COLO829 (cell line): ENCODE measurements around the gene DUOXA1.
"Not testable (repeated sequence)": the region's sequence is repeated elsewhere in the genome, so short reads cannot be mapped to it uniquely, and the experiment has no call there.

ENCODE experiments used
- DNase-seq: peaks from one replicate; pipeline ENCODE4 v3.0.0; 2012; ENCODE audit warnings: low spot score

DUOXA1 gene

DNA sequence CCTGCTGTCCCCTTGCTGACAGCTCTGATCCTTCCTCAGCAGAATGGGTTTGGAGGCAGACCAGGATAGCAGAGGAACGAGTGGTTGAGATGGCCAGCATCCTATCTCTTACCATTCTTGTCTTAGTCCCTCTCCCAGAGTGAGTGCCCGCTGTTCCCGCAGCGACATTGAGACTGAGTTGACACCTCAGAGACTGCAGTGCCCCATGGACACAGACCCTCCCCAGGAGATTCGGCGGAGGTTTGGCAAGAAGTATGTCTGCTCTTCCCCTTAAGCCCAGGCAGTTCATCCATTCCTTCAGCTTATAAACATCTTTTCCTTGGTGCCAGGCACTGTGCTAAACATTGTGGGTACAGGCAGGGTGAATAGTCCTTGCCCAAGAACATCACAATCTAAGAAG lies 21.3 kb upstream of the DUOXA1 start:
- no peak for DNase-seq

DNA sequence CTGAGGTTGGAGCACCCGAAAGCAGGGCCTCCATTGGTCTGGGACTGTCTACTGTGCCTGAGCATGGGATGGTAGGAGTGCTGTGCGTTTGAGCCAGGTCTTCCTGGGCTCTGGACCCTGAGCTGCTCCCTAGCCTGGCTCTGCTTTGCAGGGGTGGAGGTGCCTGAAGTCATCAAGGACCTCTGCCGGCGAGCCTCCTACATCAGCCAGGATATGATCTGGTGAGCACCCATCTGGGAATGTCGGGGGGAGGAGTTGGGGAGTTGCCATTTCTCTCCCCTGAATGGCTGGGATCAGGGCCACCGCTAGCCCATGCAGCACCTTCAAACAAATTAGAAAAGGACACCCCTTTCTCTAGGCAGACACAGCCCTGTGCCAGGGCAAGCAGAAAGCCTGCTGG lies 20.8 kb upstream of the DUOXA1 start:
- no peak for DNase-seq

DNA sequence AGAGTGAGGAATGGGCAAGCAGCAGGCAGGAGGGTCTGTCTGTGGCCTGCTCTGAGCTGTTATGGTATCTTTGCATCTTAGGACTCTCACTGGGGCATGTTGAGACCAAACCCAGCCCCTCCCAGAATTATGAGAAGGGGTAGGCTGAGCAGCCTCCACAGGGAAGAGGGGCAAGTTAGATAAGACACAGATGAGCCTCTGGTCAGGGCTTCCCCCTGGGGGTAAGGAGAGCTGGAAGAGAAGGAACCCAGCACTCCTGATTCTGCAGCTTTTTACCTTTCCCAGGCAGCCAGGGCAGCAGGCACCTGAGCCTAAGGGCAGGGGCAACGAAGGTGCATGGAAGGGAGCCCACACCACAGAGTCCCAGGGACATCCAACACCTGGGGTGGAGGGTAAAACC lies 19.4 kb upstream of the DUOXA1 start:
- DNase-seq: no peak

DNA sequence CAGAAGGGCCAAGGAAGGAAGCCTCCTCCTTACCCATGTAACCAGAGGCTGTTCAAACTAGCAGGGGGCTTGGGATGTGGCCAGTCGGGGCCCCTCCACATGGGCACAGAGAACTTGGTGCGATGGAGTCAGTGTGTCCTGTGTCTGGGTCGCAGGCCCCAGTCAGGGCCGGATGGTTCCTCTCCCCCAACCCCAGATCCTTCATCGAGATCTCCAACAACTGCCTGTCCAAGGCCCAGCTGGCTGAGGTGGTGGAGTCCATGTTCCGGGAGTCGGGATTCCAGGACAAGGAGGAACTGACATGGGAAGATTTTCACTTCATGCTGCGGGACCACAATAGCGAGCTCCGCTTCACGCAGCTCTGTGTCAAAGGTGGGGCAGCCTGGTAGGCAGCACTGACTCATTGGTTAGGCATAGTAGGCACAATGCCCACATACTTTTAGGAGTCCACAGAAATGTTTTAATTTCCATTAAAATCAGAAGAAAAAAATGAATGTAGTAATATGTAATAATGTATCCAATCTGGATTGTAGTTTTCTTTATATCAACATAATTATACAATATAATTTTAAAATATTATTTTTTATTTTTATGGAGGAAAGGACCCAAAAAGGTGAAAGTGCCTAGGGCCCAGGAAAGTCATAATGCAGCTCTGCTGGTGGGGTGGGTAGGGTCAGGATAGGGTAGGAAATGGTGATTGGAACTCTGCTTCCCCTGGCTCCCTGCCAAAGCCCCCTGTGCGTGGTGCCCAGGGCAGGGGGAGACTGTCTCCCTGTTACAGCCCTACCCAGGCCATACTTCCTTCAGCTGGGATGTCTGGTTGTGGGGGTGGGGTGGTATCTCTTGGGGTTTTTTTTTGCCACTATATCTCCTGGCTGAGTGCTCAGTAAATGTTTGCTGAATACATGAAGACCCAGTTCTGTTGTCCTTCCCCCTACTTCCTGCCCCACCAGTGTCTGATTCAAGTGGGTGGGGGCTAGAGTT lies 18.7 kb upstream of the DUOXA1 start:
- no peak for DNase-seq

DNA sequence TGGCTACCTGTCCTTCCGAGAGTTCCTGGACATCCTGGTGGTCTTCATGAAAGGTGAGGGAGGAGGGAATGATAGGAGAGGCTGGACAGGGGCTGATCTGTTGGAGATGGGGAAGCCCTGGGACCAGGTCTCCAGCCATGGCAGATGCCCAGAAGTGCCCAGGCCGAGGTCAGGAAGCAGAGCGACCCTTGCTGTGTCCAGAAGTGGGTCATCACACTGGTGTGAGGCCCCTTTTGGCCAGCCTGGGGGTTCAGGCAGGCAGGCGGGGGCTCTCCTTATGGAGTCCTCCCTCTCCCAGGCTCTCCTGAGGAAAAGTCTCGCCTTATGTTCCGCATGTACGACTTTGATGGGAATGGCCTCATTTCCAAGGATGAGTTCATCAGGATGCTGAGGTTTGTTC lies 17.9 kb upstream of the DUOXA1 start:
- DNase-seq: no peak

DNA sequence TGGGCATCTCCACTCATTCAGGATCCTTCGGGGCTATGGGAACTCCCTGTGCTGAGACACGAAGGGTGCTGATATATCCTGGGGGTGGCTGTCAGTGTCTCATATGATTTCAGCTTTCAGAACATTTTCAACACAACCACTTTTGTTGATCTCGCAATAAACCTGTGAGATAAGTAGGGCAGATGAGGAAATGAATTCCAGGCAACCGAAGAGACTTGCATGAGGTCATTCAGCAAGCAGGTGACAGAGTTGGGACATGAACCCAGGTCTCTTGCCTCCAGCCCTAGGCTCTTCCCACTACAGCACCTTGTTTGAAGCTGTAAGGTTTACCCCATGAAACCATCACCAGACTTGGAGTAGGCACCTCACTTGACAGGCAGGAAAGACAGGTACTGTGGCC lies 16.7 kb upstream of the DUOXA1 start:
- no peak for DNase-seq

DNA sequence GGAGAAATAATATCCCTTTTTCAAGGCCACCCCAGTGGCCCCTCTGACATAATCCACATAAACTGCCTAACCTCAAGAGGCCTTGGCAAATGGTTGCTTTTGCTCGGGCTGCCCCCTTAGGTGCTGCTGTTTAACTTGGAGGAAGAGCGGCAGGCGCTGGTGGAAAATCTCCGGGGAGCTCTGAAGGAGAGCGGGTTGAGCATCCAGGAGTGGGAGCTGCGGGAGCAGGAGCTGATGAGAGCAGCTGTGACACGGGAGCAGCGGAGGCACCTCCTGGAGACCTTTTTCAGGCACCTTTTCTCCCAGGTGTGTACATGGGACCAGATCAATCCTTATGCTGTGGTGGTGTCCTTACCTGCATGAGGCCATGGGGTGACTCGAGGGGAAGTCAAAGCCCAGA lies 15.1 kb upstream of the DUOXA1 start:
- no peak for DNase-seq

DNA sequence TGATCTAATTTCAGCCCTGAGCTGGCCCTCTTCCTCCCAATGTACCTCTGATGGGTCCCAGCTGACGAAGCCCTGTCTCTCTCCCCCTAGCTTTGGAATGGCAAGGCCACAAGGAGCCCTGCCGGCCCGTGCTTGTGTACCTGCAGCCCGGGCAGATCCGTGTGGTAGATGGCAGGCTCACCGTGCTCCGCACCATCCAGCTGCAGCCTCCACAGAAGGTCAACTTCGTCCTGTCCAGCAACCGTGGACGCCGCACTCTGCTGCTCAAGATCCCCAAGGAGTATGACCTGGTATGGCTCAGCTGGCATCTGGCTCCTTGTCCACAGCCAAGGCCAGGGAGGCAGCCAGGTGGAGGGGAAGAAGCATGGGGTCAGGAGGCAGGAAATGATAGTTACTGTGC lies 14.3 kb upstream of the DUOXA1 start:
- no peak for DNase-seq

DNA sequence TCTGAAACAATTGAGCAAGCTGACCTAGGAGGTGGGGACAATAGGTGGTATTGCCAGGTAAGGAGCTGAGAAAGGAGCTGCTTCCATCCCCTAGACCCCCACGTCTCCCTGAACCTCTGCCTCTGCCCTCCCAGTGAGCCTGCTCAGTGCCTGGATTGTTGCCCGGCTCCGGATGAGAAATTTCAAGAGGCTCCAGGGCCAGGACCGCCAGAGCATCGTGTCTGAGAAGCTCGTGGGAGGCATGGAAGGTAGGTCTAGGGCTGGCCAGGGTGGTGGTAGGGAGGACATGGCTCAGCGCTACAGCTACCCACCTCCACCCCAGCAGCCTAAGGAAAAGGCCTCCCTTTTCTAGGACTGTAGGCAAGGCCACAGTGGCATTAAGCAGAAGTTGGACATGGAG lies 13.4 kb upstream of the DUOXA1 start:
- DNase-seq: no peak

DNA sequence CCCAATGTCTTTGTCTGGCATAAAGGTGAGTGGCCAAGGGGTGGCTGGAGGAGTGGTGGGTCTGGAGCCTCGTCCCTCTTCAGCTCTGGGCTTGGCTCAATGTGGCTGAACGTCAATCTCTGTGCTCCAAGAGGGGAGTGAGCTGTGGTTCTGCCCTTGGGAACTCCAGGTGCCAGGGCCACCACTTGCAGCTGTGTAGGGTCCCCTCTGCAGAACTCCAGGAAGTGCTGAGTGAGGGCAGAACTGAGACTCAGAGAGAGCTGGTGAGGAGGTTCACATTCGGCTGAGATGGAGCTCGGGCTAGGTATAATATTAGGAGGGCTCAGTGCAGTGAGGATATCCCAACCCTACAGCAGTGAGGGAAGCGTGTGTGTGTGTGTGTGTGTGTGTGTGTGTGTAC lies 11.7 kb upstream of the DUOXA1 start:
- no peak for DNase-seq

DNA sequence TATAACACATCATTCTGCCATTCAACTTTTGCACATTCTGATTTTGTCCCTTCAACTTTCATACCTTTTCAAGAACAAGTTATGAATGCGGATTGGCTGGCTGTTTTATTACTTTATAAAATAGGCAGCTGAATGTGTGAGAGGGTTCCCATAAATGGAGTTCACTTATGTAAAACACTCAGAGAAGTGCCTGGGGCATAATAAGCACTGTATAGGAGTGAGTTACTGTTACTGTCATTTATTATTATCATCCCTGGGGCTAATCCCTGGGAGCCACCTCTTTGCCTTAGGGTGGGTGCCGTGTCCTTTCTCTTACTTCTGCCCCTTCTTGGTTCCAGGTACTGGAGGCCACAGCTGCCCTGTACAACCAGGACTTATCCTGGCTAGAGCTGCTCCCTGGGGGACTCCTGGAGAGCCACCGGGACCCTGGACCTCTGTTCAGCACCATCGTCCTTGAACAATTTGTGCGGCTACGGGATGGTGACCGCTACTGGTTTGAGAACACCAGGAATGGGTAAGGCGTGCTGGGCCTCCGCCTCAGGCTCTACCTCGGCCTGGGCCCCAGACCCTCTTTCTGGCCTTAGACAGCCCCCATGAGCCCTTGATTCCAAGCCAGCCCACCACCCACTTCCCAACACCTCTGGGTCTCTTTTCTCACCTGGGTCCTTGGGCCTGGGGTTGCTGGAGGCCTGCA lies 11.0 kb upstream of the DUOXA1 start:
- no peak for DNase-seq

DNA sequence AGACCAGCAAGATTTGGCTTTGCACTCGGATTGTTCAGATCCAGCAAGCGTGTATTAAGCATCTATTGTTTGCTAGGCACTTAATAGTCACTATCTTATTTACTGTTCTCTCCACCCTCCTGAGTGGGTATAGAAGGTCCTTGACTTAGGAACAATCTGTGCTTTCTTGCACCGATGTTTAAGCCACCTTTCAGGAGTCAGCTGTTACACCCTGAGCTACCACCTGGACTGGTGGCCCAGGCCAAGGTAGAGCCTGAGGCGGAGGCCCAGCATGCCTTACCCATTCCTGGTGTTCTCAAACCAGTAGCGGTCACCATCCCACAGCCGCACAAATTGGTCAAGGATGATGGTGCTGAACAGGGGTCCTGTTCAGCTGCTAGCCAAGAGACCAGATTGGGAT lies 10.1 kb upstream of the DUOXA1 start:
- DNase-seq: no peak

DNA sequence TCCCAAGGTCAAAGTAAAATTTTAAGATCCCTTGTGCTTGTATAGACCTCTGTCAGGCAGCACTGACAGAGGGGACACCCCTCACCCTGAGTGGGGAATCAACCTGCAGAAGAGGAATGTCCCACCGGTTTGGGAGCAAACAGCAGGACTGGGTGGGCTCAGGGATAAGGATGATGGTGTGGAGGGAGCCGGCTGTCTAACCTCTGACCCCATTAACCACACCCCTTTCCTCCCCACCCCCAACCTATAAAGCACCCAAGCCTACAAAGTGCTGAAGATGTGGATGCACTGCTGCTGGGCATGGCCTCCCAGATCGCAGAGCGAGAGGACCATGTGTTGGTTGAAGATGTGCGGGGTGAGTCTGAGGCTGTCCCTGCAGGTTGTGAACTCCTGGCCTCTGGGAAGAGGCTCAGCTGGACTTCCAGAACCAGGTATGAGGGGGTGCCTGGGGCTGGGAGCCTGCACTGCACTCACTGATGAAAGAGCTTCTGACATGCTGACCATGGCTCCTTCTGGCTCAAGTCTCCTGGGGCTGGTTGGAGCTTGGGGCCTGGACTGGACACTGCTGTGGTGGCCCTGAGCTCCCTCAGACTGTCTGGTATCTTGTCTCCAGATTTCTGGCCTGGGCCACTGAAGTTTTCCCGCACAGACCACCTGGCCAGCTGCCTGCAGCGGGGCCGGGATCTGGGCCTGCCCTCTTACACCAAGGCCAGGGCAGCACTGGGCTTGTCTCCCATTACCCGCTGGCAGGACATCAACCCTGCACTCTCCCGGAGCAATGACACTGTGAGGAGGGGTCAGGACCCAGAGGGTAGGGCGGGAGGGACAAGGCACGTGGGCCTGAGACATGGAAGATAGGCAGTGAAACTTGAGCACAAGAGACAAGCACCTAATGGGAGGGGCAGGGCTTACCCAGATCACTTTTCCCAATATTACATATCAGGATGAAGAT lies 9.4 kb upstream of the DUOXA1 start:
- DNase-seq: no peak

DNA sequence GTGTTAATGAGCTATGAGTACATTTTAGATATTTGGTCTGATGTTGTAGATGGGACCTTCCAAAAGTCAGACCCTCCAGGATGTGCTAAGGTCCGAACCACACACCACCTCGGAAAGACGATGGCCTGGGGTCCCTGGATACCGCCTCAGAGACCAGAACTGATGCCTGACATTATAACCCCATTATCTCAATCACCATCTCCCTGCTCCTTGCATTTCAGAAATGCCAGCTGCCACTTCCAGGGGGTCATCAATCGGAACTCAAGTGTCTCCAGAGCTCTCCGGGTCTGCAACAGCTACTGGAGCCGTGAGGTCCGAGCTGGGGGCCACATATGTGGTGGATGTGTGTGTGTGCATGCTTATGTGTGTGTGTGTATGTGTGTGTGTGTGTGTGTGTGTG lies 8.0 kb upstream of the DUOXA1 start:
- no peak for DNase-seq

DNA sequence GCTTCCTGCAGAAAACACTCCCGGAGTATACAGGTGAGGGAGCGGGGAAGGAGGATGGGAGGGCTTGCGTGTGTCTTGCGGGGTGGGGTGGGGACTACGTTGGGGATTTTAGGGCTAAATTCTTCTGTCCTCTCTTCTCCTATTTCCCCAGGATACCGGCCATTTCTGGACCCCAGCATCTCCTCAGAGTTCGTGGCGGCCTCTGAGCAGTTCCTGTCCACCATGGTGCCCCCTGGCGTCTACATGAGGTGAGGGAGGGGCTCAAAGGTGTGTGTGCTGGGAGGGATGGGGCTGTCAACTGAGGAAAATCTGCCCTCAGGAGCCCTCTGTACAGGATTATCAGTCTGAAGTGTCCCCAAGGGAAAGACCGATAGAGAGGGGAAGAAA lies 6.7 kb upstream of the DUOXA1 start:
- DNase-seq: no peak

DNA sequence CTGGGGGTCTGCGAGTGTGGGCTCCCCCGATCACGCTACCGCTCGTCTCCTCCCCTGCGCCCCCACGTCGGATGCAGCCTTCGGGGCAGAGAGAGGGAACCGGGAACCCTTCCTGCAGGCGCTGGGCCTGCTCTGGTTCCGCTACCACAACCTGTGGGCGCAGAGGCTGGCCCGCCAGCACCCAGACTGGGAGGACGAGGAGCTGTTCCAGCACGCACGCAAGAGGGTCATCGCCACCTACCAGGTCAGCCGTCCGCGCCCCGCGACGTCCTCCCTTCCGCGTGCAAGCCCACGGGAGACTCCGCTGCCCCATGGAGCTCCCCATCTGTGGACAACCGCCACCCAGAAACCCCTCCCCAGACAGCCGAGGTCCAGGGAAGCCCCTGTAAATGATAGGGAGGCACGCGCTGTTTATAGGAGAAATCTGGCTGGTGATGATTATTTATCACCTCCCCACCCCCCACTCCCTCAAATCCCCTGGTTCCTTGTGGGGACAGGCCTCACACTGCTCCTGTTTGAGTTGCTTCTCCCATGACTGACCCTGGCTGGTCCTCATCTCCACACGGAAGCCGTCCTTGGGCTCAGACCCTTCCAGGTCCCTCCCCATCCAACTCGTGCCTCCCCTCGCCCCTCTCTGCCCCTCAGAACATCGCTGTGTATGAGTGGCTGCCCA lies 6.2 kb upstream of the DUOXA1 start:
- DNase-seq: not testable (repeated sequence)

DNA sequence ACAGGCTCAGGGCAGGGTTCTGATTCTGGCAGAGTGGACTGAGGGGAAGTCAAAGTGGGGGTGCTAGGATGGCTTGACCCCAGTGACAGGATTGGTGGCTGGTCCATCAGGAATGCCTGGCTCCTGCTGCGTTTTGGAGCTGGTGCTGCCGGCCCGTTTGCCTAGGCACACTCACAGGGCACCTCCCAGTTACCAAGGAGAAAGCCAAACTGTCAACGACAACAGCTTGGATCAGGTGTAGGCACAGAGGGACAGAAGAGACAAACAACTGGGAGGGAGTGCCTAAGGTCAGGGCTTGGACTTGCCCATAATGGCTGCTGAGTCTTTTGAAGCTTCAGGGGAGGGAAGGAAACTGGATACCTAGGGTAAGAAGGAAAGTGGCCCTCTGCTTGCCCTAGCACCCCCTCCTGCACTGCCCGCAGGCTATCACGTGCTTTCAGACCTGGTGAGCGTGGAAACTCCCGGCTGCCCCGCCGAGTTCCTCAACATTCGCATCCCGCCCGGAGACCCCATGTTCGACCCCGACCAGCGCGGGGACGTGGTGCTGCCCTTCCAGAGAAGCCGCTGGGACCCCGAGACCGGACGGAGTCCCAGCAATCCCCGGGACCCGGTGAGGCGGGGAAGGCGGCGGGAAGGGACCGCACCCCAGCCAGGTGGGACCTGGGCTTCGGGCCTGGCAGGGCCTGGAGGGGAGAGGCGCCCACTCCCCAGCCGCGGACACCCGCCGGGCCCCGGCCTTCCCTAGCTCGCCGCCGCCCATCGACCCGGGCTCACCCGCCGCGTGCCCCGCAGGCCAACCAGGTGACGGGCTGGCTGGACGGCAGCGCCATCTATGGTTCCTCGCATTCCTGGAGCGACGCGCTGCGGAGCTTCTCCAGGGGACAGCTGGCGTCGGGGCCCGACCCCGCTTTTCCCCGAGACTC lies 5.3 kb upstream of the DUOXA1 start:
- DNase-seq: no peak

DNA sequence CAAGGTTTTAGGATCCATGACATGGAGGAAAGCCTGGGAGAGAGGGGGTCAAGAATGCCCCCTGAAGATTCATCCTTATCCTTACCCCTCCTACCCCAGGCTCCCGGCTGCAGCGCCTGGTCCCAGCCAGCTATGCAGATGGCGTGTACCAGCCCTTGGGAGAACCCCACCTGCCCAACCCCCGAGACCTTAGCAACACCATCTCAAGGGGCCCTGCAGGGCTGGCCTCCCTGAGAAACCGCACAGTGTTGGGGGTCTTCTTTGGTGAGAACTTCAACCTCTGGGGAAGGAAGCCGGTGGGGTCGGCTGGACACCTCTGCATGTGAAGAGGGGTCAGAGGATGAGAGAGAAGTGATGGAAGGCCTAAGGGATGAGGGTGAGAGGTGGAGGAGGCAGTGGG lies 4.4 kb upstream of the DUOXA1 start:
- no peak for DNase-seq

DNA sequence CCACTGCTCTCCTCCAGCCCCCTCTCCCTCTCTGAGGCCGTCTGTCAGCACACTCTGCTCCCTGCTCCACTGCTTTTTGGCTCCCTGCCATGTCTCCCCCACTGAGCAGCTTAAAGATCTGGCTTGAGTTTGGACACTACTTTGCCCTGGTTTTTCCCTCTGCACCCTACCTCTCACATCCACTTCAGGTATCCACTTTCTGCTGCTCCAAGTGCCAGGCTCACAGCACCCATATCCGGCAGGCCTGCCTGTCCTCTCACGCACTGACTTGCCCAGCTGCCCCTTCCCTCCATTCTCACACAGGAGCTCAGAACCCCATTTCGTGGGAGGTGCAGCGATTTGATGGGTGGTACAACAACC lies 3.9 kb upstream of the DUOXA1 start:
- DNase-seq: no peak

DNA sequence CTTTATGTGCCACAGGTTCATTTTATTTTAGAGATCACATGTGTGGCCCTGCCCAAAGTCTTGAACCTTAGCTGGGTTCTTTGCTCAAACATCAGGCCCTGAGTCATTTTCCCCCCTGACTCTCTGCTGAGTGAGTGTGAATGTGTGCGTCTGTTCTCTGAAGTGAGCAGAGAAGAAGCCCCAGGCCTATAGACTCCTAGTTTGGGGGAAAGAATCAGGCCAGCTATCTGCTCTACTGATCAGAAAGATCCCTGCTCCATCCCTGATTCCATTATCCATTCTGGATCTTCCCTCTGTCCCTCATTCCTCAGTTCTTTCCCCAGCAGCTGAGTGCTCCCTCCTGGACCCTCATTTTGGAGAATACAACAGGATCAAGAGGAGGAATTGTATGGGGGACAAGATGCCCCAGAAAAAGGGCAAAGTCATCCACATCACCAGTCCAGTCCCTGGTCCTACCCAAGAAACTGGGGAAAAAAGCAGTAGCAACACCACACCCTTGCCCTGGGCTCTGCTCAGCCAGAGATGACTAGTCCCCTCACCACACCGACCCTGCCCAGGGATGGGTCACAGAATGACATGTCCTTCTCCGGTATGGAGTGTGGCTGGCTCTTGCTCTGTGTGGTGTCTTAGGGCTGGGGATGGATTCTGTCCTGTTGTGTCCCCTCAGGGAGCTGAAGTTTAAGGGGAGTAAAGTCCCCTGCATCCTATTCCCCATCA lies 3.3 kb upstream of the DUOXA1 start:
- DNase-seq: no peak
